ENCODE measurements around the gene BORCS5. TPM values are rescaled to one million over a fixed set of nuclear protein-coding genes. Genes with fewer than 3 reads are reported as not detected.

BORCS5 gene
- polyA plus RNA-seq, 2 of the 4 experiments (the other 2 are of a cell fraction): 5.1 to 10.2 TPM

GRCh38 chr12:12449533-12450025, 92.7 kb downstream of the BORCS5 start:
- peak; percentile 69 to 79; a peak in 4 of 6 replicates for ATAC-seq
- 22% methylated on average over 13 of the region's 13 CpGs for WGBS (ENCODE audit: missing lambda C conversion rate)
- Histone ChIP-seq H3K4me3 (no peak overlapping the region), H3K4me1 (peaks cover 46% of the 10 kb centered on the region), H3K9me3 (no peaks in the 10 kb centered on the region), H3K4me2 (peak overlapping the region; percentile 62), H3K27ac (peak overlapping the region; percentile 80 to 83)
- no peak for FAIRE-seq
- peak; percentile 38 to 67 for DNase-seq (ENCODE audit: low read depth in 1 of 2, low spot score in 1 of 2)
- POLR2A ChIA-PET: no interaction called here
- CTCF ChIA-PET: interaction anchor here (1.9 kb wide), 1 partner anchor 11 kb away, joined by 5 read pairs; no protein-coding TSS in a partner anchor
- TF ChIP-seq EP300 (IDR thresholded peaks at IDR 0.05): peak; percentile 85 to 88; a peak in 4 of 5 replicates
- TF ChIP-seq FOSL2 (IDR thresholded peaks at IDR 0.05): no peak
- TF ChIP-seq FOSL2 (CRISPR knock-in tag; IDR thresholded peaks at IDR 0.05): peak; percentile 42; the same call in 1 of the 2 replicates
- no peak for TF ChIP-seq FOXS1 (CRISPR knock-in tag; IDR thresholded peaks at IDR 0.05)
- TF ChIP-seq FOSB (CRISPR knock-in tag; IDR thresholded peaks at IDR 0.05): no peak
- TF ChIP-seq GATA3 (IDR thresholded peaks at IDR 0.05; ENCODE audit: borderline replicate concordance): peak; percentile 45; the same call in 1 of the 2 replicates
- TF ChIP-seq NPAS2 (CRISPR knock-in tag; IDR thresholded peaks at IDR 0.05; ENCODE audit: borderline replicate concordance): no peak
- TF ChIP-seq SREBF2 (IDR thresholded peaks at IDR 0.05): no peak
- TF ChIP-seq, protein P1, sequence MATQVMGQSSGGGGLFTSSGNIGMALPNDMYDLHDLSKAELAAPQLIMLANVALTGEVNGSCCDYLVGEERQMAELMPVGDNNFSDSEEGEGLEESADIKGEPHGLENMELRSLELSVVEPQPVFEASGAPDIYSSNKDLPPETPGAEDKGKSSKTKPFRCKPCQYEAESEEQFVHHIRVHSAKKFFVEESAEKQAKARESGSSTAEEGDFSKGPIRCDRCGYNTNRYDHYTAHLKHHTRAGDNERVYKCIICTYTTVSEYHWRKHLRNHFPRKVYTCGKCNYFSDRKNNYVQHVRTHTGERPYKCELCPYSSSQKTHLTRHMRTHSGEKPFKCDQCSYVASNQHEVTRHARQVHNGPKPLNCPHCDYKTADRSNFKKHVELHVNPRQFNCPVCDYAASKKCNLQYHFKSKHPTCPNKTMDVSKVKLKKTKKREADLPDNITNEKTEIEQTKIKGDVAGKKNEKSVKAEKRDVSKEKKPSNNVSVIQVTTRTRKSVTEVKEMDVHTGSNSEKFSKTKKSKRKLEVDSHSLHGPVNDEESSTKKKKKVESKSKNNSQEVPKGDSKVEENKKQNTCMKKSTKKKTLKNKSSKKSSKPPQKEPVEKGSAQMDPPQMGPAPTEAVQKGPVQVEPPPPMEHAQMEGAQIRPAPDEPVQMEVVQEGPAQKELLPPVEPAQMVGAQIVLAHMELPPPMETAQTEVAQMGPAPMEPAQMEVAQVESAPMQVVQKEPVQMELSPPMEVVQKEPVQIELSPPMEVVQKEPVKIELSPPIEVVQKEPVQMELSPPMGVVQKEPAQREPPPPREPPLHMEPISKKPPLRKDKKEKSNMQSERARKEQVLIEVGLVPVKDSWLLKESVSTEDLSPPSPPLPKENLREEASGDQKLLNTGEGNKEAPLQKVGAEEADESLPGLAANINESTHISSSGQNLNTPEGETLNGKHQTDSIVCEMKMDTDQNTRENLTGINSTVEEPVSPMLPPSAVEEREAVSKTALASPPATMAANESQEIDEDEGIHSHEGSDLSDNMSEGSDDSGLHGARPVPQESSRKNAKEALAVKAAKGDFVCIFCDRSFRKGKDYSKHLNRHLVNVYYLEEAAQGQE (IDR thresholded peaks at IDR 0.05): no peak
- TF ChIP-seq HOXB13 (CRISPR knock-in tag; IDR thresholded peaks at IDR 0.05; ENCODE audit: low read depth): no peak
- TF ChIP-seq, protein P2, sequence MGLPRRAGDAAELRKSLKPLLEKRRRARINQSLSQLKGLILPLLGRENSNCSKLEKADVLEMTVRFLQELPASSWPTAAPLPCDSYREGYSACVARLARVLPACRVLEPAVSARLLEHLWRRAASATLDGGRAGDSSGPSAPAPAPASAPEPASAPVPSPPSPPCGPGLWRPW (IDR thresholded peaks at IDR 0.05): peak; percentile 90
- TF ChIP-seq KDM1A (IDR thresholded peaks at IDR 0.05; ENCODE audit: low read depth): no peak
- peak; percentile 30 for TF ChIP-seq MAFK (IDR thresholded peaks at IDR 0.05; ENCODE audit: partially characterized antibody)
- no peak for TF ChIP-seq PBX3 (IDR thresholded peaks at IDR 0.05)
- no peak for TF ChIP-seq MAZ (IDR thresholded peaks at IDR 0.05; ENCODE audit: borderline replicate concordance, low read depth, low read length)
- TF ChIP-seq CEBPB (IDR thresholded peaks at IDR 0.05): peak; percentile 93 to 97
- TF ChIP-seq TP53 (CRISPR knock-in tag; IDR thresholded peaks at IDR 0.05): no peak
- TF ChIP-seq ZC3H11A (IDR thresholded peaks at IDR 0.05): no peak
- no peak for TF ChIP-seq HOXB5 (CRISPR knock-in tag; IDR thresholded peaks at IDR 0.05)
- no peak for TF ChIP-seq POLR2A (IDR thresholded peaks at IDR 0.05; ENCODE audit: low read length)
- TF ChIP-seq CHD4 (IDR thresholded peaks at IDR 0.05; ENCODE audit: borderline replicate concordance): no peak
- TF ChIP-seq CBX2 (IDR thresholded peaks at IDR 0.05; ENCODE audit: borderline replicate concordance, low read depth): no peak
- no peak for TF ChIP-seq HDAC2 (IDR thresholded peaks at IDR 0.05)
- no peak for TF ChIP-seq PHF8 (IDR thresholded peaks at IDR 0.05; ENCODE audit: borderline replicate concordance, low read depth)
- TF ChIP-seq, protein P3, sequence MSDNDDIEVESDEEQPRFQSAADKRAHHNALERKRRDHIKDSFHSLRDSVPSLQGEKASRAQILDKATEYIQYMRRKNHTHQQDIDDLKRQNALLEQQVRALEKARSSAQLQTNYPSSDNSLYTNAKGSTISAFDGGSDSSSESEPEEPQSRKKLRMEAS (IDR thresholded peaks at IDR 0.05): no peak
- no peak for TF ChIP-seq EHMT2 (IDR thresholded peaks at IDR 0.05; ENCODE audit: low read depth)
- TF ChIP-seq, protein P4, sequence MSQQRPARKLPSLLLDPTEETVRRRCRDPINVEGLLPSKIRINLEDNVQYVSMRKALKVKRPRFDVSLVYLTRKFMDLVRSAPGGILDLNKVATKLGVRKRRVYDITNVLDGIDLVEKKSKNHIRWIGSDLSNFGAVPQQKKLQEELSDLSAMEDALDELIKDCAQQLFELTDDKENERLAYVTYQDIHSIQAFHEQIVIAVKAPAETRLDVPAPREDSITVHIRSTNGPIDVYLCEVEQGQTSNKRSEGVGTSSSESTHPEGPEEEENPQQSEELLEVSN (IDR thresholded peaks at IDR 0.05; ENCODE audit: borderline replicate concordance, low read depth): no peak
- no peak for TF ChIP-seq HEYL (CRISPR knock-in tag; IDR thresholded peaks at IDR 0.05)
- no peak for TF ChIP-seq RCOR1 (IDR thresholded peaks at IDR 0.05; ENCODE audit: low read depth, low read length)
- no peak for TF ChIP-seq ZFP36 (IDR thresholded peaks at IDR 0.05; ENCODE audit: borderline replicate concordance, partially characterized antibody)
- TF ChIP-seq, protein P5, sequence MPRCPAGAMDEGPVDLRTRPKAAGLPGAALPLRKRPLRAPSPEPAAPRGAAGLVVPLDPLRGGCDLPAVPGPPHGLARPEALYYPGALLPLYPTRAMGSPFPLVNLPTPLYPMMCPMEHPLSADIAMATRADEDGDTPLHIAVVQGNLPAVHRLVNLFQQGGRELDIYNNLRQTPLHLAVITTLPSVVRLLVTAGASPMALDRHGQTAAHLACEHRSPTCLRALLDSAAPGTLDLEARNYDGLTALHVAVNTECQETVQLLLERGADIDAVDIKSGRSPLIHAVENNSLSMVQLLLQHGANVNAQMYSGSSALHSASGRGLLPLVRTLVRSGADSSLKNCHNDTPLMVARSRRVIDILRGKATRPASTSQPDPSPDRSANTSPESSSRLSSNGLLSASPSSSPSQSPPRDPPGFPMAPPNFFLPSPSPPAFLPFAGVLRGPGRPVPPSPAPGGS (IDR thresholded peaks at IDR 0.05): peak; percentile 64; the same call in 1 of the 3 replicates
- TF ChIP-seq TFCP2L1 (CRISPR knock-in tag; IDR thresholded peaks at IDR 0.05): no peak
- TF ChIP-seq, protein P6, sequence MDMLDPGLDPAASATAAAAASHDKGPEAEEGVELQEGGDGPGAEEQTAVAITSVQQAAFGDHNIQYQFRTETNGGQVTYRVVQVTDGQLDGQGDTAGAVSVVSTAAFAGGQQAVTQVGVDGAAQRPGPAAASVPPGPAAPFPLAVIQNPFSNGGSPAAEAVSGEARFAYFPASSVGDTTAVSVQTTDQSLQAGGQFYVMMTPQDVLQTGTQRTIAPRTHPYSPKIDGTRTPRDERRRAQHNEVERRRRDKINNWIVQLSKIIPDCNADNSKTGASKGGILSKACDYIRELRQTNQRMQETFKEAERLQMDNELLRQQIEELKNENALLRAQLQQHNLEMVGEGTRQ (IDR thresholded peaks at IDR 0.05): no peak
- TF ChIP-seq POLR2AphosphoS2 (conservative IDR thresholded peaks at IDR 0.05; ENCODE audit: low read length): no peak
- no peak for TF ChIP-seq CHD2 (IDR thresholded peaks at IDR 0.05; ENCODE audit: low read length, partially characterized antibody)
- no peak for TF ChIP-seq ZSCAN20 (CRISPR knock-in tag; IDR thresholded peaks at IDR 0.05)
- TF ChIP-seq KDM5A (IDR thresholded peaks at IDR 0.05): no peak
